OCI-LY3 (cell line): ENCODE data around the gene NCOA3.

ENCODE experiments used
- CTCF ChIP-seq: fragments of 200-600, 300-600 bp; sonication (generic); IDR thresholded peaks from 2 replicates; pipeline ENCODE4 v1.5.1; 2014; ENCODE audit warnings: antibody characterized with exemption, low read length, low read depth
- EZH2phosphoT487 ChIP-seq: fragments of 200-600 bp; shearing (Covaris generic); IDR thresholded peaks from 2 replicates; pipeline ENCODE4 v1.6.1; 2018; ENCODE audit warnings: antibody characterized with exemption, mixed run types, low read depth

DNA sequence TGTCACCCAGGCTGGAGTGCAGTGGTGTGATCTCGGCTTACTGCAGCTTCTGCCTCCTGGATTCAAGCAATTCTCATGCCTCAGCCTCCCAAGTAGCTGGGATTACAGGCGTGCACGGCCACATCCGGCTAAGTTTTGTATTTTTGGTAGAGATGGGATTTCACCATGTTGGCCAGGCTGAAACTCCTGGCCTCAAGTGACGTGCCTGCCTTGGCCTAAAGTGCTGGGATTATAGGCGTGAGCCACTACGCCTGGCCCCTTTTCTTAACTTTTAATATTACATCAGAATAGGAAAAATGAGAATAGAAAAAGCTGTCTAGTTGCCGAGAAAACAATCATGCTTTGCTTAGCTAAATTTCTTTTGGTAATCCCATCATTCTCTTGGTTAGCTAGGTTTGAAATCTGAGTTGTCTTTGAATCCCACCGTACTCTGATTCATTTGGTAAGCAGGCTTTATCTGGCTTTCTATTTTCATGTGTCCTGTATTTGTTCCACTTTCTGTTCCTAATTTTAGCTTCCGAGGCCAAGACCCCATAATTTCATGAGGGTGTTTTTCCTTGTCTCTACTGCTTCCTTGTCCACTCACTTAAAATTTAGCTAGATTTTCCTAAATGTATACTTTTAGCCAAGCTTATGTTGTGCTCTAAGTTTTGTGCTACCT lies 83.5 kb downstream of the NCOA3 start:
- TF ChIP-seq CTCF, result no peak
- TF ChIP-seq EZH2phosphoT487, result no peak
